ENCODE measurements around the gene SULT2B1. TPM values are rescaled to one million over a fixed set of nuclear protein-coding genes. Genes with fewer than 3 reads are reported as not detected.

The SULT2B1 gene
- total and polyA plus RNA-seq, 2 of the 4 experiments (the other 2 are of a cell fraction), result 0.09 TPM; not detected in 1

DNA sequence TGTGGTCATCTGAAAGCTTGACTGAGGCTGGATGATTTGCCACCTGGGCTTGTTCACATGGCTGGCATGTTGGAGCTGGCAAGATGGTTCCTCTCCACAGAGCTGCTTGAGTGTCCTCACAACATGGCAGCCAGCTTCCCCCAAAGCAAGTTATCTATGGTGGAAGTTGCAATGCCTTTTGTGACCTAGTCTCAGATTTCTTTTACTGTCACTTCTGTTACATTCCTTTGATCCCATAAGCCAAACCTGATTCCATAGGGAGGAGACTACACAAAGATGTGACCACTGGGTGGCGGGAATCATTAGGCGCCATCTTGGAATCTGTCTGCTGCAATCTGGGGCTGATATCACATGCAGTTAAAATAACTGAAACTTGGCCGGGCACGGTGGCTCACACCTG lies 22.8 kb upstream of the SULT2B1 start:
- H3K9me3 ChIP-seq (ENCODE audit: control insufficient read depth, insufficient read depth, low read length), result peaks cover 15% of the 10 kb centered on the region
- no peak overlapping the region for H4K91ac ChIP-seq (ENCODE audit: insufficient read depth, low read depth, low read length)
- H2BK15ac ChIP-seq (ENCODE audit: low read depth, low read length), result no peak overlapping the region
- H3K4me2 ChIP-seq (ENCODE audit: low read depth, low read length), result no peak overlapping the region
- DNase-seq, result no peak
- POLR2A ChIA-PET (ENCODE audit: unreplicated experiment), result no interaction called here
- H2AFZ ChIP-seq (replicated peaks; ENCODE audit: low read length, poor library complexity), result no peak overlapping the region
- H3K4me3 ChIP-seq (ENCODE audit: insufficient read depth, low read depth, low read length), result no peak overlapping the region
- H2BK20ac ChIP-seq (ENCODE audit: low read depth, low read length), result no peak overlapping the region
- no peak overlapping the region for H3K23ac ChIP-seq (ENCODE audit: low read depth, low read length)
- TF ChIP-seq CEBPB (IDR thresholded peaks at IDR 0.05; ENCODE audit: low read depth, low read length), result no peak
- TF ChIP-seq, protein P1, sequence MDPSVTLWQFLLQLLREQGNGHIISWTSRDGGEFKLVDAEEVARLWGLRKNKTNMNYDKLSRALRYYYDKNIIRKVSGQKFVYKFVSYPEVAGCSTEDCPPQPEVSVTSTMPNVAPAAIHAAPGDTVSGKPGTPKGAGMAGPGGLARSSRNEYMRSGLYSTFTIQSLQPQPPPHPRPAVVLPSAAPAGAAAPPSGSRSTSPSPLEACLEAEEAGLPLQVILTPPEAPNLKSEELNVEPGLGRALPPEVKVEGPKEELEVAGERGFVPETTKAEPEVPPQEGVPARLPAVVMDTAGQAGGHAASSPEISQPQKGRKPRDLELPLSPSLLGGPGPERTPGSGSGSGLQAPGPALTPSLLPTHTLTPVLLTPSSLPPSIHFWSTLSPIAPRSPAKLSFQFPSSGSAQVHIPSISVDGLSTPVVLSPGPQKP (IDR thresholded peaks at IDR 0.05; ENCODE audit: borderline replicate concordance, low read depth, low read length), result no peak
- TF ChIP-seq, protein P2, sequence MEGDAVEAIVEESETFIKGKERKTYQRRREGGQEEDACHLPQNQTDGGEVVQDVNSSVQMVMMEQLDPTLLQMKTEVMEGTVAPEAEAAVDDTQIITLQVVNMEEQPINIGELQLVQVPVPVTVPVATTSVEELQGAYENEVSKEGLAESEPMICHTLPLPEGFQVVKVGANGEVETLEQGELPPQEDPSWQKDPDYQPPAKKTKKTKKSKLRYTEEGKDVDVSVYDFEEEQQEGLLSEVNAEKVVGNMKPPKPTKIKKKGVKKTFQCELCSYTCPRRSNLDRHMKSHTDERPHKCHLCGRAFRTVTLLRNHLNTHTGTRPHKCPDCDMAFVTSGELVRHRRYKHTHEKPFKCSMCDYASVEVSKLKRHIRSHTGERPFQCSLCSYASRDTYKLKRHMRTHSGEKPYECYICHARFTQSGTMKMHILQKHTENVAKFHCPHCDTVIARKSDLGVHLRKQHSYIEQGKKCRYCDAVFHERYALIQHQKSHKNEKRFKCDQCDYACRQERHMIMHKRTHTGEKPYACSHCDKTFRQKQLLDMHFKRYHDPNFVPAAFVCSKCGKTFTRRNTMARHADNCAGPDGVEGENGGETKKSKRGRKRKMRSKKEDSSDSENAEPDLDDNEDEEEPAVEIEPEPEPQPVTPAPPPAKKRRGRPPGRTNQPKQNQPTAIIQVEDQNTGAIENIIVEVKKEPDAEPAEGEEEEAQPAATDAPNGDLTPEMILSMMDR (conservative IDR thresholded peaks at IDR 0.05; ENCODE audit: low read depth, low read length), result no peak
- TF ChIP-seq SMC3 (IDR thresholded peaks at IDR 0.05; ENCODE audit: low read depth, low read length), result no peak
- TF ChIP-seq, protein P3, sequence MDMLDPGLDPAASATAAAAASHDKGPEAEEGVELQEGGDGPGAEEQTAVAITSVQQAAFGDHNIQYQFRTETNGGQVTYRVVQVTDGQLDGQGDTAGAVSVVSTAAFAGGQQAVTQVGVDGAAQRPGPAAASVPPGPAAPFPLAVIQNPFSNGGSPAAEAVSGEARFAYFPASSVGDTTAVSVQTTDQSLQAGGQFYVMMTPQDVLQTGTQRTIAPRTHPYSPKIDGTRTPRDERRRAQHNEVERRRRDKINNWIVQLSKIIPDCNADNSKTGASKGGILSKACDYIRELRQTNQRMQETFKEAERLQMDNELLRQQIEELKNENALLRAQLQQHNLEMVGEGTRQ (IDR thresholded peaks at IDR 0.05; ENCODE audit: low read depth, low read length), result no peak
- TF ChIP-seq CHD1 (IDR thresholded peaks at IDR 0.05; ENCODE audit: low read depth, low read length), result no peak
- TF ChIP-seq MAFK (IDR thresholded peaks at IDR 0.05; ENCODE audit: low read depth, low read length), result no peak
- TF ChIP-seq NFE2L2 (IDR thresholded peaks at IDR 0.05; ENCODE audit: low read depth, low read length), result no peak
- TF ChIP-seq RCOR1 (IDR thresholded peaks at IDR 0.05; ENCODE audit: insufficient replicate concordance, low read length), result no peak
- TF ChIP-seq POLR2A (IDR thresholded peaks at IDR 0.05; ENCODE audit: low read depth, low read length), result no peak
- no peaks in the 10 kb centered on the region for H3K4me1 ChIP-seq (ENCODE audit: control insufficient read depth, insufficient read depth, low read length)
- no peaks in the 10 kb centered on the region for H3K36me3 ChIP-seq (ENCODE audit: control insufficient read depth, insufficient read depth, low read length)
- in situ Hi-C loops (cut with MboI; ENCODE audit: low sequenced_read_pairs) (no loop called here), dilution Hi-C loops (cut with HindIII; ENCODE audit: low sequenced_read_pairs, unreplicated experiment) (no loop called here), intact Hi-C loops (cut with micrococcal nuclease) (no loop called here)
- no peaks in the 10 kb centered on the region for H3K79me1 ChIP-seq (ENCODE audit: low read depth in 1 of 2, low read length in 2 of 2)
- H3K27me3 ChIP-seq (ENCODE audit: control insufficient read depth, insufficient read depth, low read length), result peaks cover 4% of the 10 kb centered on the region
- ATAC-seq (ENCODE audit: low read depth), result no peak
- H4K5ac ChIP-seq (ENCODE audit: low read depth, low read length), result no peak overlapping the region
- H2AK5ac ChIP-seq (ENCODE audit: low read depth, low read length), result no peak overlapping the region
- 70% methylated on average over 2 of the region's 4 CpGs; no CpG with 5 or more reads in 1 of the 2 experiments for WGBS, 2 experiments (ENCODE audit: extremely low coverage in 2 of 2, insufficient read length in 1 of 2)
- H3K14ac ChIP-seq (replicated peaks; ENCODE audit: low read depth, low read length), result no peak overlapping the region
- H3K18ac ChIP-seq (ENCODE audit: low read depth, low read length), result no peak overlapping the region
- H3K27ac ChIP-seq (ENCODE audit: insufficient read depth, low read length), result no peak overlapping the region
- no peaks in the 10 kb centered on the region for H3K9me1 ChIP-seq (ENCODE audit: insufficient read depth, low read length)
- no peak overlapping the region for H2BK5ac ChIP-seq (ENCODE audit: low read depth, low read length, poor library complexity, severe bottlenecking)
- H3K9ac ChIP-seq (ENCODE audit: low read depth, low read length), result no peak overlapping the region
- no peak overlapping the region for H3K56ac ChIP-seq (ENCODE audit: extremely low read depth, insufficient read depth, low read length)
- no peak overlapping the region for H2BK120ac ChIP-seq (ENCODE audit: low read depth, low read length)
- CTCF ChIA-PET, result no interaction called here
- H3K4ac ChIP-seq (ENCODE audit: low read depth, low read length), result no peak overlapping the region
- no TSS peak for BruUV-seq (replicated peaks)
- no peak overlapping the region for H4K8ac ChIP-seq (ENCODE audit: low read depth in 2 of 2, low read length in 2 of 2)
- no peak overlapping the region for H2AK9ac ChIP-seq (replicated peaks; ENCODE audit: low read depth, low read length, poor library complexity)
- no peaks in the 10 kb centered on the region for H4K20me1 ChIP-seq (ENCODE audit: insufficient read depth, low read length)
